ENCODE data around the gene PRELID3B. TPM values are rescaled to one million over a fixed set of nuclear protein-coding genes. Genes with fewer than 3 reads are reported as not detected.
A peak's percentile ranks its signal among the peaks of the same experiment; 100 is the strongest.

The PRELID3B gene
- total RNA-seq, 2 donors from 2014 or later: 77.1 to 107 TPM

DNA sequence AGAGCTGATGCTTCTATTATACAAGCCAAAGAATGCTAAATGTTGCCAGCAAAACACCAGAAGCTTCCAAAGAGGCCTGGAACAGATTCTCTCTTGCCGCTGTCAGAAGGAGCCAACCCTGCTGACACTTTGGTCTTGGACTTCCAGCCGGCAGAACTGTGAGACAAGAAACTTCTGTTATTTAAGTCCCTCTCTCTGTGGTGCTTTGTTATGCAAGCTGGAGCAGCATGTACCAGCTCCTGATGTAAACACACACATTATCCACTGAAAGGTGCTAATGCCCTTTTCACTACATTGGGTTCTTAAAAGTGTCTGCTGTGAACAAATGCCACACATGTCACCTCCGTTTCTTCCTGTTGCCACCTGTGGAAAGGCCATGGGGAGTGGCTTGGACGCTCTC is 25.9 kb upstream of the PRELID3B start:
- Mint-ChIP-seq H3K4me1 (no peaks in the 10 kb centered on the region), H3K36me3 (ENCODE audit: low read depth) (no peaks in the 10 kb centered on the region), H3K27me3 (peaks cover 7% of the 10 kb centered on the region), H3K27ac (no peak overlapping the region), H3K9me3 (no peaks in the 10 kb centered on the region), H3K4me3 (no peak overlapping the region)
- ATAC-seq (replicated peaks): no peak

GRCh38 chr20:59064214-59064722 is 21.7 kb upstream of the PRELID3B start:
- Mint-ChIP-seq H3K36me3 (ENCODE audit: low read depth) (no peaks in the 10 kb centered on the region), H3K27ac (no peak overlapping the region), H3K9me3 (no peaks in the 10 kb centered on the region), H3K4me3 (no peak overlapping the region), H3K27me3 (peaks cover 12% of the 10 kb centered on the region), H3K4me1 (no peaks in the 10 kb centered on the region)
- no peak for ATAC-seq (replicated peaks)

GRCh38 chr20:59063358-59064213 is 21.0 kb upstream of the PRELID3B start:
- Mint-ChIP-seq H3K36me3 (ENCODE audit: low read depth) (no peaks in the 10 kb centered on the region), H3K27me3 (peaks cover 12% of the 10 kb centered on the region), H3K4me1 (no peaks in the 10 kb centered on the region), H3K27ac (no peak overlapping the region), H3K9me3 (no peaks in the 10 kb centered on the region), H3K4me3 (no peak overlapping the region)
- ATAC-seq (replicated peaks): no peak

DNA sequence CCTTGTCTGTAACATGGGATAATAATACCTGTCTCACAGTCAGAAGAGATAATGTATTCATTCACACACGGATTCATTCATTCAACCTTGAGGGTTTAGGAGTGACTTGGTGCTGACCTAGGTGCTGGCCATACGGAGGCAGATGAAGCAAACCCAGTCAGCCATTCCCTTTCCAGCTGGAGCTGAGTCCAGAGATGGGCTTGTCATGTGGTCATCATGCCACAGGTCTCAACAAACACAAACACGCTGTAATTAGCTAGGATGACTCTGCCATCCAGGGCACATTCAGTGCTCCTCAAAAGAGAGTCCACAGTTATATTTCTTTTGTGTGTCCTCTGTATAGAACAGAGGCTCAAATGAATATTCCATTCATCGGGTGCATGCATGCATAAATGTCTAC is 19.5 kb upstream of the PRELID3B start:
- Mint-ChIP-seq H3K4me1 (no peaks in the 10 kb centered on the region), H3K36me3 (ENCODE audit: low read depth) (no peaks in the 10 kb centered on the region), H3K27ac (no peak overlapping the region), H3K27me3 (peaks cover 12% of the 10 kb centered on the region), H3K9me3 (no peaks in the 10 kb centered on the region), H3K4me3 (no peak overlapping the region)
- no peak for ATAC-seq (replicated peaks)

- Mint-ChIP-seq H3K4me1 (no peaks in the 10 kb centered on the region), H3K27me3 (peaks cover 15% of the 10 kb centered on the region), H3K36me3 (ENCODE audit: low read depth) (no peaks in the 10 kb centered on the region), H3K27ac (no peak overlapping the region), H3K4me3 (no peak overlapping the region), H3K9me3 (no peaks in the 10 kb centered on the region)
- no peak for ATAC-seq (replicated peaks)
These were observed 12.7 kb upstream of the PRELID3B start for GRCh38 chr20:59055302-59055701.

- H3K9me3 Mint-ChIP-seq: no peaks in the 10 kb centered on the region
- H3K27me3 Mint-ChIP-seq: peaks cover 18% of the 10 kb centered on the region
- no peaks in the 10 kb centered on the region for H3K36me3 Mint-ChIP-seq (ENCODE audit: low read depth)
- H3K27ac Mint-ChIP-seq: no peak overlapping the region
- no peak for ATAC-seq (replicated peaks)
- peaks cover 10% of the 10 kb centered on the region for H3K4me1 Mint-ChIP-seq
- H3K4me3 Mint-ChIP-seq: no peak overlapping the region
These were observed 9.1 kb upstream of the PRELID3B start for GRCh38 chr20:59051666-59052185.

- Mint-ChIP-seq H3K9me3 (no peaks in the 10 kb centered on the region), H3K4me1 (peaks cover 10% of the 10 kb centered on the region), H3K27me3 (peaks cover 16% of the 10 kb centered on the region), H3K4me3 (no peak overlapping the region), H3K27ac (no peak overlapping the region), H3K36me3 (ENCODE audit: low read depth) (no peaks in the 10 kb centered on the region)
- no peak for ATAC-seq (replicated peaks)
These were observed 7.9 kb upstream of the PRELID3B start for GRCh38 chr20:59050437-59050836.

DNA sequence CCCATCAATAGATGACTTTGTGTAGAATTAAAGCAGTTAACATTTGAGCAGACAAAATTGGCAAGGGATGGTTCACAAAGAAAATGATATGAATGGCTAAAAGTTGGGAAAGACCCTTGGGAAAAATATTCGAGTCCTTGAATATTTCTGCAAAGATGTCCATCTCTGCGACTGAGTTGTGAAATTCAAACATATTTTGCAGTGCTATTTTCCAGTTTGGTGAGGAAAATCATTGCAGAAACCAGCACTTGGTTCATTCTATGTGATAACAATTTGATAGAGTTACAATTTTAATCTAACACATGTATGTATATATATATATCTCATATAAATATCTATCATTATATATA is 6.1 kb upstream of the PRELID3B start:
- H3K27me3 Mint-ChIP-seq: peaks cover 10% of the 10 kb centered on the region
- ATAC-seq (replicated peaks): no peak
- peak overlapping the region; percentile 20 for H3K27ac Mint-ChIP-seq
- no peaks in the 10 kb centered on the region for H3K9me3 Mint-ChIP-seq
- H3K36me3 Mint-ChIP-seq (ENCODE audit: low read depth): no peaks in the 10 kb centered on the region
- H3K4me3 Mint-ChIP-seq: peak overlapping the region; percentile 51
- H3K4me1 Mint-ChIP-seq: peaks cover 13% of the 10 kb centered on the region

DNA sequence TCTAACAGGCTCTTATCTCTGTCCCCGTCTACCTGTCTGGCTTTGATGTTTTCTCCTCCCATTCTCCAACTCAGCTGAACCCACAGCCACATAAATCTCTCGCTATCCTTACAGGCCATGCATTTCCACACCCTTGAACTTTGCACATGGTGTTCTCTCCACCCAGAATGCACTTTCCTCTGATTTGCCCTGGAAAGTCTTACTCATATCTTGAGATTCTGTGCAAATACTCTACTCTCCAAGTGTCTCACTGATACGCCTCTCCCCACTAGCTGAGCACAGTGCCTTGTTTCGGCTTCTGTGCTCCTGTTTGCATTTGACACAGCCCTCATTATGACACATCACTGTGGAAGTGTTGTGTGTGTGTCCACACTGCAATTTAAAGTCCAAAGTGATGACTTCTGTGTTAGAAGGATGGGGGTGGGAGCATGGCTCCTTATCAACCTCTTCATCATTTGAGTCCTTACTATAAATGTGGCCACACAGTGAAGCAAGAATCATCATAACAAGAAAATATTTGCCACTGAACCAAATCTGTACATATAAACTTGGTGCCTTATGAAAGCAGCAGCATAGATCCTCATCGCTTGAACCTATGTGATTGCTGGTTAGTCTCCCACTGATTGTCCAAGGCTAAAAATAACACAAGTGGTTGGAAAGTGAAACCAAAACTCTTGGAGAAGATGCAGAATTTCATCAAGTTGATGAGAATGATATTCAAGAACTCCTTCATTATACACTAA is 5.5 kb upstream of the PRELID3B start:
- Mint-ChIP-seq H3K27me3 (peaks cover 6% of the 10 kb centered on the region), H3K9me3 (no peaks in the 10 kb centered on the region), H3K4me3 (peak overlapping the region; percentile 51), H3K36me3 (ENCODE audit: low read depth) (no peaks in the 10 kb centered on the region), H3K4me1 (peaks cover 18% of the 10 kb centered on the region), H3K27ac (peak overlapping the region; percentile 20)
- peak; percentile 89 for ATAC-seq (replicated peaks)

DNA sequence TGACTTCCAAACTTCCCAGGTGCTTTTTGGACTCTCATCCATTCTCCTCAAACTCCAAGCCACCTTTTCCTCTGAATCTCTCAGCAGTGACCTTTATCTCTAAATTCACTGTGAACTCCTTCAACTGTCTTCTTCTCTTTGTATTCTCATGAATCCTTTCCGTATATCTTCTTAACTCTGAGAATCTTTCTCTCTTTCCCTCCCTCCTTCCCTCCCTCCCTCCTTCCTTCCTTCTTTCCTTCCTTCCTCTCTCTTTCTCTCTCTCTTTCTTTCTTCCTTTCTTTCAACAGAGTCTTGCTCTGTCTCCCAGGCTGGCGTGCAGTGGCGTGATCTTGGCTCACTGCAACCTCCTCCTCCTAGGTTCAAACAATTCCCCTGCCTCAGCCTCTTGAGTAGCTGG is 4.3 kb upstream of the PRELID3B start:
- Mint-ChIP-seq H3K27me3 (peaks cover 4% of the 10 kb centered on the region), H3K27ac (no peak overlapping the region), H3K36me3 (ENCODE audit: low read depth) (no peaks in the 10 kb centered on the region), H3K4me3 (no peak overlapping the region), H3K4me1 (peaks cover 18% of the 10 kb centered on the region), H3K9me3 (no peaks in the 10 kb centered on the region)
- no peak for ATAC-seq (replicated peaks)

DNA sequence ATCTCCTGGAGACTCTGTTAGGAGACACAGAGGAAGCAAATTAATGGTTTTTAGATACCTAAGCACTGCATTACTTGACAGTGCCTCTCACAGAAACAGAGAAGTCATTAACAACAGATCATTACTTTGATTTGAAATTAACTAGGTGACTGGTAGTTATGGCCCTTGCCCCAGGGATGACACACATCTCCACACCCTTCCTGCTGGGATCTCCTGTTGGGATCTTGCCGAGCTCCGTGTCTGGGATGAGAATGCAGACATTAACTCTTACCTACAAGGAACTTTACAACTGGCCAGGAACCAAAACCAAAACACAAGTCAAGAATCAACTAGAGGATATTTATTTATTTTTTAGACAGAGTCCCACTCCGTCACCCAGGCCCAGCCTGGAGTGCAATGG is 2.2 kb upstream of the PRELID3B start:
- Mint-ChIP-seq H3K27ac (no peak overlapping the region), H3K36me3 (ENCODE audit: low read depth) (peaks cover 19% of the 10 kb centered on the region), H3K27me3 (no peaks in the 10 kb centered on the region), H3K9me3 (no peaks in the 10 kb centered on the region), H3K4me3 (no peak overlapping the region), H3K4me1 (peaks cover 32% of the 10 kb centered on the region)
- no peak for ATAC-seq (replicated peaks)

DNA sequence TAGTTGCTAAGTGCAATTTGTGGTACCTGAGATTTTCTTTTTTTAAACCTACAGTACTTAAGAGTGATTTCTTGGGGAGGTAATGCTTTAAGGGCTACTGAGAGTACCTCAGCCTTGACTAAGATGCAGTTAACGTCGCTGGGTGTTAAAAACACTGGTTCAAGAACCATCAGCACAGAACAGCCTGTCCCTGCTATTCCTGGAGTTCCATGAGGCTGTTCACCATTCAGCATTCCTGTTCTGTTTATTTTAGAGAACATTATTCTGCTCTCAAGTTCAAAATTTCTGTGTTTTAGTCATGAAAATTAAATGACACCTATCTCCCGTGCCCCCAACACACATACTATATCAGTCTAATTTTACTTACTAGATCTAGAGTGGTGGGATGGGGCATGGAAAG is 1.7 kb upstream of the PRELID3B start:
- H3K9me3 Mint-ChIP-seq: no peaks in the 10 kb centered on the region
- no peak for ATAC-seq (replicated peaks)
- peaks cover 35% of the 10 kb centered on the region for H3K4me1 Mint-ChIP-seq
- no peak overlapping the region for H3K27ac Mint-ChIP-seq
- H3K36me3 Mint-ChIP-seq (ENCODE audit: low read depth): peaks cover 24% of the 10 kb centered on the region
- H3K27me3 Mint-ChIP-seq: no peaks in the 10 kb centered on the region
- H3K4me3 Mint-ChIP-seq: no peak overlapping the region

- Mint-ChIP-seq H3K27me3 (no peaks in the 10 kb centered on the region), H3K27ac (peak overlapping the region; percentile 74), H3K4me1 (peaks cover 41% of the 10 kb centered on the region), H3K4me3 (peak overlapping the region; percentile 82), H3K9me3 (no peaks in the 10 kb centered on the region), H3K36me3 (ENCODE audit: low read depth) (peaks cover 30% of the 10 kb centered on the region)
- ATAC-seq (replicated peaks): no peak
These were observed 1.1 kb upstream of the PRELID3B start for GRCh38 chr20:59043698-59044097.

DNA sequence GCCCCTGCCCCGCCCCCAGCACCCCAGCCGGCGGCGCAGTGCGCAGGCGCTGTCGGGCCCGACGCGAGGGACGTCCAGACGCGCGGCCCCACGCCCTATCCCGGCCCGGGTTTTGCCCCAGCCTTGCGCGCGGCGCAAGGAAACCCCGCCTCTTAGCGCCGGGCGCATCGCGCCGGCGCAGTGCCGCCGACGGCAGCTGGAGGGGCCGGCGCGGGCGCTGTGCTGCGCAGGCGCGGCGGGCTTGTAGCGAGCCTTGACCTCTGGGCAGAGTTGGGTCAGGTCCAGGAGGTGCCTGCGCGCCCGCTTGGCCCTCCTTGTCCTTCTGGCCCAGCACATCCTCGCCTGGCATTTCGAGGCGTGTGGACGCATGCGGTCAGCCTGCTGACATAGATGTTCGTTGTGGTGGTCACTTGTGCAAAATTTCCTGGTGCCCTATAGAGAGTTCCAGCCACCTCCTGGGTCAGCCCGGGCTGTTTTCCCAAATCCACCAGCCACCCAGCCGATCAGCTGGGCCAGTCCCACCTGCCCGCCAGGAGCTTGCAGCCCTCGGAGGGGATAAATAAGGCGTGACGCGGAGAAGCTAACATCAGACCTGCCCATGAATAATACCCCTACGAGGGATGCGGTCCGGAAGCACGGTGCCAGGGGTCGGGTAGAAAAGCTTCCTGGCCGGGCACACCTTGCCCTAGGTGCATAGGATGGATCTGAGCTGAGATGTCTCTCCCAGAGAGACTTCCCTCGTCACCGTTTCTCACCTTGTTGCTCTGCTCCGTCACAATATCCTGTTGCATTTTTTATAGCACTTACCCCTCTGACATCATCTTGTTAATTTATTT is 428 bp upstream of the PRELID3B start:
- H3K4me3 Mint-ChIP-seq: peak overlapping the region; percentile 82

More for the DNA sequence above, 428 bp upstream of the PRELID3B start:
- H3K27me3 Mint-ChIP-seq: no peaks in the 10 kb centered on the region
- H3K9me3 Mint-ChIP-seq: no peaks in the 10 kb centered on the region
- H3K4me1 Mint-ChIP-seq: peaks cover 35% of the 10 kb centered on the region
- peak overlapping the region; percentile 74 for H3K27ac Mint-ChIP-seq
- ATAC-seq (replicated peaks): peak; percentile 97
- H3K36me3 Mint-ChIP-seq (ENCODE audit: low read depth): peaks cover 37% of the 10 kb centered on the region
